Suppressor macrophage (primary cell): Measurements from ENCODE around the gene CTPS2.
A peak's percentile ranks its signal among the peaks of the same experiment; 100 is the strongest.
"Not testable (repeated sequence)": the region's sequence is repeated elsewhere in the genome, so short reads cannot be mapped to it uniquely, and the experiment has no call there.

Experiments used
- DNase-seq, 4 experiments: peaks; one replicate each; pipeline ENCODE4 v3.0.0-alpha.2; 2020 to 2022
- total RNA-seq, 17 experiments: gene quantifications; one replicate each; lab custom pipeline; 2026; ENCODE audit warnings: mixed read lengths in 6 of 17, inconsistent platforms in 3 of 17; lab: John Stamatoyannopoulos, UW

CTPS2 gene, protein sequence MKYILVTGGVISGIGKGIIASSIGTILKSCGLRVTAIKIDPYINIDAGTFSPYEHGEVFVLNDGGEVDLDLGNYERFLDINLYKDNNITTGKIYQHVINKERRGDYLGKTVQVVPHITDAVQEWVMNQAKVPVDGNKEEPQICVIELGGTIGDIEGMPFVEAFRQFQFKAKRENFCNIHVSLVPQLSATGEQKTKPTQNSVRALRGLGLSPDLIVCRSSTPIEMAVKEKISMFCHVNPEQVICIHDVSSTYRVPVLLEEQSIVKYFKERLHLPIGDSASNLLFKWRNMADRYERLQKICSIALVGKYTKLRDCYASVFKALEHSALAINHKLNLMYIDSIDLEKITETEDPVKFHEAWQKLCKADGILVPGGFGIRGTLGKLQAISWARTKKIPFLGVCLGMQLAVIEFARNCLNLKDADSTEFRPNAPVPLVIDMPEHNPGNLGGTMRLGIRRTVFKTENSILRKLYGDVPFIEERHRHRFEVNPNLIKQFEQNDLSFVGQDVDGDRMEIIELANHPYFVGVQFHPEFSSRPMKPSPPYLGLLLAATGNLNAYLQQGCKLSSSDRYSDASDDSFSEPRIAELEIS
- total RNA-seq, result 2.6 to 17.3 (median 10.7) reads per million in 17 experiments

DNA sequence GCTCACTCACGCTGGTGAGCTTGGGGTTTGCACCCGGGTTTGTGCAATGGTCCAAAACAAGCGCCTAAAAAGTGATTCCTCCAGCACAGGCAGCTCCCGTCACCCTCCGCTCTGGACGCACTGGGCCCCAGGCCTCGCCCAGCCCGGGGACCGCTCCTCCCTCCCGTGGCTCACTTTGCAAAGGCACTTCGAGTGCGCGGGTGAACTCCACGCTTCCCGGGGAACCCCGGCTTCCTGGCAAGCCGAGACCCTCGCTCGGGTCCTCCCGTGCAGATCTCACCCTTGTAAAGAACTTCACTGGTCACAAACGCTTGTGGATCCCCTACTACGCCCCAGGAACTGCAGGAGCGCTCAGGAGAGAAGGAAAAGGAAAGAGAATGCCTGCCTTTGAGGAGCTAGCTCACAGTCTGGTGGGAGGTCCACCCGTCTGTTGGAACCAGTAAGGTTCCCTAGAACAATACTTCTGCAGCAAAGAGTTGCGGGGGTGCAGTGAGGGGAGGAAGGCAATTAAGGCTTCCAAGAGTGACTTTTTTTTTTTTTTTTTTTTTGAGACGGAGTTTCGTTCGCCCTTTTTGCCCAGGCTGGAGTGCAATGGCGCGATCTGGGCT, at the start of gene CTPS2:
TSS of gene CTPS2 (minus strand) at position 122 of the 608 bp plus-strand sequence. CDS start 9,767 bp downstream, outside the sequence.
- DNase-seq, result peak; percentile 47 to 73 (median 64)

DNA sequence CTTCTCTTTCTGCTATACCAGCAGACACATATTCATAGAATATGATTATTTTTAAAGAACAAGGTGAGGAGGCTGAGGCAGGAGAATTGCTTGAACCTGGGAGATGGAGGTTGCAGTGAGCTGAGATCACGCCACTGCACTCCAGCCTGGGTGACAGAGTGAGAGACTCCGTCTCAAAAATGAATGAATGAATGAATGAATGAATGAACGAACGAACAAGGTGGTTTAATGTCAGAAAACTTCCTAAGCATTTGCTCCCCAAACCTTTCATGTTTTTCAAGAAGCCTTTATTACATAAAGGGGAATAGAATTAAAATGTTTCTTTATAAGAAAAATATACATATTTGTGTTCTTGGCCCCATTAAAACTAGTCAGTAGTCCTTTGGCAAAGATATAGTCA, 49.0 kb upstream of the CTPS2 start:
- not testable (repeated sequence) for DNase-seq

DNA sequence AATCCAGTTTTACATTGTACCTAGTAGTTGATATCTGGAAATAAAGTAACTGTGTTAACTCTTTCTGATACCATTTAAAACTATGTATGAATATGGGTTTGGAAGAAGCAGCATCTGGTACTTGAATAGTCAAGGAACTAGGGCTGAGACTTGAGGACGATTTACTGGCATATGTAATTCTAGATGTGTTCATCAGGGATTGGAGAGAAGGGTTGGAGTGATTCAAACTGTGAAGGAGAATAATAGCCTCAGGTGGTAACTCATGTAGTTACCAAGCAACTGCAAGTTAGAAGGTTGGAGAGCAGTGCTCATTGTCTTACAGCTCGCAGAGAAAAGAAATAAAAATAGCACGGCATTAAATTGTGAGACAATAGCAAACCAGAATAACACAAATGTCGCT, 44.3 kb upstream of the CTPS2 start:
- no peak for DNase-seq

DNA sequence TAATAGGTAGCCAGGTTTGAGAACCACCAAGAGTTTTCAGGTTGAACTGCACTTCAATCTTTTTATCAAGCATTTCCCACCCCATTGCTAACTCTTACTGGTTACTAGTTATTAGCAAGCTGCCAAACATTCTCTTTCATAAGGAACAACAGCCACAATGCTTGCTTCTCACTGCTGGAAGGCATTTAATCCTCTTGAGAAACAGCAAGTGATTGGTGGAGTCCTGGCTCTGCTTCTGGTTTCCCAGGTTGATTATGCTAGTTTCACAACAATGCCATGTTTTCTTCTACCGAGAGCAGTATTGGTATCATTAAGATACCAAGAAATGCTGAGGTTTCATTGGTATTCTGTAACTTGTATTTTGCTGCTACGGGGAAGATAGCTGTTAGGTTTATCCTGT, 41.5 kb upstream of the CTPS2 start:
- no peak for DNase-seq

DNA sequence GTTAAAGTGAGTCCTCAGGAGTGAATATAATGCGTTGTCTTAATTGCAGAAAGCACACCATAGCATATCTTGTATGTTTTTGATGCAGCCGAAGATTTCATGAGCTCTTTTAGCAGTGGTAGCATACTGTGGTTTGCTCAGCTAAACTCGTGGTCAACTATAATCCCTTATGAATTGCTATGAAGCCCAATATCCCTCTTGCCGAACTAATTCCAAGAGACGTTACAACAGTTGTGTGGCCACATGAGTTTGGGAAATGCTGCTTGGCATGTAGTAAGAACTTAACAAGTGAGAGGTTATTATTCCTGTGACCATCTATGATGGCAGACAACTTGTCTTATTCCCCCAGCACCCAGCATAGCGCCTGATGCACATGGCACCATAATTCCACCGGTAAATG, 37.7 kb upstream of the CTPS2 start:
- no peak for DNase-seq

DNA sequence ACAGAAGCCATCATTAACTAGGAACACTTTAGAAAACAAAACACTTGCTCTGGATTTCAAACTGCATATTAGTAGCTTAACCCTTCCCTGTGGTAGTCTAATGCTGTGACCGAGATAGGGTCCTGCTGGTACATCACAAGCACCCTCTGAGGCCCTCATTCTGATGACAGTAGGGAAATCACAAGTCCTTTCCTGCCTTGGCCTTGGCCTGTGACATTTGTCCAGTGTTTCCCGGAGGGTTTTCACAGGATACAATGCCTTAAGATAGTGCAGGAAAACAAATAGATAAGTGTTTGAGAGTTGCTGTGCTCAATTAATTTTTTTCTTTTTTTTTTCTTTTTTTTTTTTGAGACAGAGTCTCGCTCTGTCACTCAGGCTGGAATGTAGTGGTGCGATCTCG, 36.0 kb upstream of the CTPS2 start:
- no peak for DNase-seq

DNA sequence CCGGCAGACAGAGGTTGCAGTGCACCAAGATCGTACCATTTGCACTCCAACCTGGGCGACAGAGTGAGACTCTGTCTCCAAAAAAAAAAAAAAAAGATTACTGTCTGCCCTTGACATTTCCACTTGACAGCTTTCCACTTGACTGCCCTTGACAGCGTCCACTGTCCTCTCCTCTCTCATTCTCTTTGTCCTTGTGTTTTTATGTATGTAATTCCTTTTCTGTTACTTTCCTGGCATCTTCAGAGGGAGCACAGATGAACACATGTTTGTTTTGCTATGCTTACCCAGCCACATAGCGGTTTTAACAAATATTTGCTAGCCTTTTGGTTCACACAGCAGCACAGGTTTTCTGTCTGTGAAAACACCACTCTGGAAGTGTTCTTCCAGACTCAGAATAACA, 33.2 kb upstream of the CTPS2 start:
- no peak for DNase-seq

DNA sequence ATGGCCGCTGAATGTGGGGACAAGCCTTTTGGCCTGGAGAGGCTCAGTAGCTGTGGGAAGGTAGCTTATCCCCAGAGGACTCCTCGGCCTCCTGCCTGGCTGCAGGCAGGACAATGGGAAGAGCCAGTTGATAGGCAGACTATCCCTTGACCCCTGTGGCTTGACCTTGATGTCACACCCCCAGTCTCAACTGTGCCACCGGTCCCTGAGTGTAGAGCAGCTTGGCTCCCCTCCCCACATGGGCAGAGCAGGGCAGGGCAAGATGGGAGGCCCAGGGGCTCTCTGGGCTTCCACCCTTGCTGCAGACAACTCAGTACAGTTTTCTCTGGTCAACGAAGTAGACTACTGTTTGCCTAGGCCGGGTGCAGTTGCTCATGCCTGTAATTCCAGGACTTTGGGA, 32.6 kb upstream of the CTPS2 start:
- no peak for DNase-seq

DNA sequence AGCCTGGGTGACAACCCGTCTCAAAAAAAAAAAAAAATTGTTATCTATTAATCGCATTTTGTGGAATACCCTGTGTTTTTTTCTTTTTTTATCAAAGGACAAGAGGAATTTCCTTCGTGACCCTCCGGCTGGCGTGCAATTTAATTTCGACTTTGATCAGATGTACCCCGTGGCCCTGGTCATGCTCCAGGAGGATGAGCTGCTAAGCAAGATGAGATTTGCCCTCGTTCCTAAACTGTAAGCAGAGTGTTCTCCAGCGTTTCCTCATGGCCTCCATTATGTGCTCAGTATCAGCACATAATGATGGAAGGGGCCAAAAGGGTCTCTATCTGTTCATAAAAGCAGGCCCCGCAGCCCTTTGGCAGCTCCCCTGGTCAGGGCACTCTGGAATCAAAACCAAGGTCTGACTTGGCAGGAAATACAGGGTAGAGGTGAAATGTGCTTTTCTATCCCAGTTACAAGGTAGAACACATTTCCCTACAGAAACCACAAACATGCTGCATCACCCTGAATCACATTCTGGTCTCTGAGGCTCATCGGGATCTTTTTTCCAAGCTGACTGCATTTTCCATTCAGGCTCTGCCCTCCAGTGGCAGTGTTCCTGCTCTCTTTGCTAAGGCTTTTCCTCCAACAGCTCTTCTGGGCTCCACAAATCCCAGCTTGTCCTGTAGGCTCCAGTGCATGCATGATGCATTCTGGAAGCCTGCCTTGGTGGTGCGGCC, 31.3 kb upstream of the CTPS2 start:
- DNase-seq, result no peak

DNA sequence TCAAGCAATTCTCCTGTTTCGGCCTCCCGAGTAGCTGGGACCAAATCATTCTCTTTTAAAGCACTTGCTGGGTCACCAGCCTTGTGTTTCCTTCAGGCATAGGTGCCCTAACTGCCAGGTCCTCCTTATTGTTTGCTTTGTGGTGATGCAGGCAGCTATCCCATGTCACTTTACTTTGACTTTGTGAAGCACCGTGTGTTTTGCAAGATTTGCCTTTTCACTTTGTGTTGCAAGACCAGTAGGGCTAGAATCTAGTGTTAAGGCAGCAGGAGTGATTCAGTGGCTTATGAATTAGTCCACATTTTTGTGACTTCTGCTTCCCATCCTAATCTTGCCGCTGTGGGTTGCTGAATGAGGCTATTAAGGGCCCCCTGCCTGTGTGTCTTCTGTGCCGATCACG, 27.1 kb upstream of the CTPS2 start:
- peak in 2 of 4 experiments; percentile 9 to 23 for DNase-seq

DNA sequence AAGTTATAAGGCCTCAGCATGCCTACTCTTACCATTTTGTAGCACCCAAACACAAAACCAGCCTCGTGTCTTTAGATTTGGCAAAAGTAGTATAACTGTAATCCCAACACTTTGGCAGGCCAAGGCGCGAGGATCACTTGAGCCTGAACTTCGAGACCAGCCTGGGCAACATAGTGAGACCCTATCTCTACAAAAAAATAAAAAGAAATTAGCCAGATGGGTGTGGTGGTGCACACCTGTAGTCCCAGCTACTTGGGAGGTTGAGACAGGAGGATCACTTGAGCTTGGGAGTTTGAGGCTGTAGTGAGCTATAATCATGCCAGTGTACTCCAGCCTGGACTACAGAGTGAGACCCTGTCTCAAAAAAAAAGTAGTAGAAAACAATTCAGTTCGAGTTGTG, 24.6 kb upstream of the CTPS2 start:
- DNase-seq, result no peak

DNA sequence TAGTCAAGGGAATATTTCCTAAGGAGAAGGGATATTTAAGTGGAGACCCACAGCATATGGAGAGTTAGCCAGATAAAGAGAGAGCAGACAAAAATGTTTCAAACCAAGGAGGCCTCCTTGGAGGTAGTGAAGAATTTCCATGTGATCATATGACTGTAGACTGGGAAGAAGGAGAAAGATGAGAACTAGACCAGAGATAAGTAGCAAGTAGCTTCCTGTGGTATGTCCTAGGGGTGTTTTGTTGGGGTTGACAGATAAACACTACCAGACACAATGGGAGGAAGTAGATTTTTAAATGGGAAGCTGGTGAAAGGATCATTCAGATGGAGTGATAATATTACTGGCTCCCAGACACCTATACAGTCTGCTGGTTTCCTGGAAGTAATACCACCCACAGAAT, 20.5 kb upstream of the CTPS2 start:
- DNase-seq, result no peak

DNA sequence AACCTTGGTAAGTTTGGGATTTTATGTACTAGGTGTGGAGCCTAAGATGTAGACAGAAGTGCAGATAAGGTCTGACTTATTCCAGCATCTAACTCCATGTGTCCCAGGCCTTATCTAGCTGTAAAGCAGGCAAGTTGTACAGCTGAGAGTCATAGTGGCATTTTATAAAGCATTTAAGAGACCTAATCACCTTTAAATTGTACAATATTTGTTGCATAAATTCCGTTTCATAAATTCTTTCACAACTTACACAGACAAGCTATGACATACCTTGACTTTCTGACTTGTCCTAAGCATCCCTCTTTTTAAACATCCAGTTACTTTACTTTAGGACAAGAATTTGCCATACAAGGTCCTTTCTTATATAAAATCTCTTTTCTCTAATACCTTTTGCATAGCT, 18.0 kb upstream of the CTPS2 start:
- DNase-seq, result no peak

DNA sequence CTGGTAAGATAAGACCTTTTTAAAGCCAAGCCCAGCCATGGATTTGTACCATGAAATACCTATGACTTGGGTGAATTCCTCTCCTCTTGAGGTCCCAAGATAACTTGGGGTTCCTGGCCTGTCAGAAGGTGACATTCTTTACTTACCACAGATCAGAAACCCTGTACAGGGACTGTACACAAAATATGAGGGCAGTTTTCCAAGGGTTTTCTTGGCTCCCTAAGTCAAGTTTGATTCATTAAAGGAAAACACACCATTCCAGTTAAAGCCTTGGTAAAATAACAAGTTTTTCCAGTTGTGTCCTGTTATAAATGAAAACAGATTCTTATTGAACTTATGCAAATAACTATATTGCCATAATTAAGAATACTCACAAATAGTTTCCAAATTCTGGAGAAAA, 15.2 kb upstream of the CTPS2 start:
- DNase-seq, result no peak

DNA sequence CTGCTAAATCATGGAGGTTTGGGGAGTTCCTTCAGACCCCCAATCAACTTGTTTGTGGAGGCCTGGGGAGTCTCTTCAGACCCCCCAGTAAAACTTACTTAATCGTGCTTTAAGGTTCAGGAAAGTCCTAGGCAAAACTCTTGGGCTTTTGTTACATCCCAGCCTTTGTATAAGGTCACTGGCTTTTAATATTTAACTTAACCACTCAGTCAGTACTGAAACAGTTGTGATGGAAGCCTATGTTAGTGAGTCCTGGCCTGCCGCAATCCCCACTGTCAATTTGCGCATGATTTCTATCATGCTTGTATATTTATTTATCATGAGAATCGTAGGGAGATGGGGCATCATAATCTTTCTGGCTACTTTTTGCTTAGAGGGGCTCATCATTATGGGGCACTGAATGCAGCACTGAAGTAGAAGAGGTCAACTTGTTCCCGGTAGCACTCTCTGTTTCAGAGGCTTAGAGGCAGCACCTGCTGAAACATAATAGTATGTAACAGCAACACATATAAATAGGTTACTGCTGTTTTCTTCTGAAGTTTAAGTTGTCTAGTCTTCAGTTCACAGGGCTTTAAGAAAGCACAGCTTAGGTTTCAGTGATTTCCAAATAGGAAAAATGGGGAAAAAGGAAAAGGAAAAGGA, 14.0 kb upstream of the CTPS2 start:
- DNase-seq, result not testable (repeated sequence)

DNA sequence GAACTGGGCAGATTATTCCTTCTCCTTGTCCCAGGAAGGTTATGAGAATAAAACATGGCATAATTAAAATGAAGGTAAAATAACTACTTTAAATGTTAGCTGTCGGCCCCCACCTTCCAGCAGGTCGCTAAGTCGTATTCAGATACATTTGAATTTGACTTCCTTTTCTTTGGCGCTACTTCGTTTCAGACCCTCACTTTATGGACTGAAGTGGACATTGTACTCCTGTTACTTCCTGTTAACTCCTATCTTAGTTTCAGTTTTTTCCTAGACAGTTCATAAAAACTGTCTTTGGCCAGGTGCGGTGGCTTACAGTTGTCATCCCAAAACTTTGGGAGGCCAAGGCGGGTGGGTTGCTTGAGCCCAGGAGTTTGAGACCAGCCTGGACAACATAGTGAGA, 12.6 kb upstream of the CTPS2 start:
- no peak for DNase-seq

DNA sequence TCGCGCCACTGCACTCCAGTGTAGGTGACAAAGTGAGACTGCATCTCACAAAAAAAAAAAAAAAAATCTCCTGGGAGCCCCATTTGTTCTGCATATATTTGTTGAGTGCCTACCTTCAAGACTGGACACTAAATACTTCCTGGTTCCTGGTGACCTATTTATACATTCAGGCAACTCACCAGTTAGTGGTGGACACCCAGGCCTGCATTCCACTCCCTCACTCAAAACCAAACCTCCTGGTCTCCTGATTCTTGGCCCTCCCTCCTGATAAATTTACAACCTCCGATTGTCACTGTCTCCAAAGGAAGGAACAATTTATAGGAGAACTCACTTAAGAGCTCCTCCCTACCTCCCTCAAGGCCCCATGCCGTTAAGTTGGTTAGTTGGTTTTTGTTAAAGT, 10.0 kb upstream of the CTPS2 start:
- DNase-seq, result no peak

DNA sequence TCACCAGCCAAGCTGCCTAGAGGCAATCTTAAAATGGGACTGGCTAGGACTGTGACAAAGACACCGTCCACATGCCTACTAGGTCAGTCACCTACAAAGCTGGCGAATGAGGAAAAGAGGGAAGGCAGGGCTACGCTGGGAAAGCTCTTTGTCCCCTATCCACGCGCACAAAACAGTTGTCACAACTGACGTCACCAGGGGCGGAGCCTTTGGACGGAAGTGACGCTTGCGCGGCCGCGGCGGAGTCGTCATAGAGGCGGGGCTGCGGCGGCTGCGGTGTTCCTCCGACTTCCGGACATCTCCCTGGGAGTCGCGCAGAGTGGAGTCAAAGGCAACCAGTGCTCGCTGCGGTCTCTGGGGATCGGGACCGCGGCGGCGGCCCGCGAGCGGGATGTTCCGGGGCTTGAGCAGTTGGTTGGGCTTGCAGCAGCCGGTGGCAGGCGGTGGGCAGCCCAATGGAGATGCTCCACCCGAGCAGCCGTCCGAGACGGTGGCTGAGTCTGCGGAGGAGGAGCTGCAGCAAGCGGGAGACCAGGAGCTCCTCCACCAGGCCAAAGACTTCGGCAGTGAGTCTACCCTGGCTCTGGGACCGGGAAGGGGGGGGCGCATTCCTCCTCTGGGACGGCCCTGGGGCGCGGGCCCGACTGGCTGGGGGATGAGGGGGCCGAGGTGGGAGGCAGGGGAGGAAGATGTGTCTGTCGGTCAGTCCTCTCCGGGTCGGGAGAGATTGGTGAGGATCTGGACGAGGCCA, 7.0 kb upstream of the CTPS2 start, which contains the start of gene SYAP1:
TSS of gene SYAP1 (plus strand) at position 279 of the 751 bp plus-strand sequence. CDS start at position 392, 113 bp downstream.
- DNase-seq, result peak; percentile 96

DNA sequence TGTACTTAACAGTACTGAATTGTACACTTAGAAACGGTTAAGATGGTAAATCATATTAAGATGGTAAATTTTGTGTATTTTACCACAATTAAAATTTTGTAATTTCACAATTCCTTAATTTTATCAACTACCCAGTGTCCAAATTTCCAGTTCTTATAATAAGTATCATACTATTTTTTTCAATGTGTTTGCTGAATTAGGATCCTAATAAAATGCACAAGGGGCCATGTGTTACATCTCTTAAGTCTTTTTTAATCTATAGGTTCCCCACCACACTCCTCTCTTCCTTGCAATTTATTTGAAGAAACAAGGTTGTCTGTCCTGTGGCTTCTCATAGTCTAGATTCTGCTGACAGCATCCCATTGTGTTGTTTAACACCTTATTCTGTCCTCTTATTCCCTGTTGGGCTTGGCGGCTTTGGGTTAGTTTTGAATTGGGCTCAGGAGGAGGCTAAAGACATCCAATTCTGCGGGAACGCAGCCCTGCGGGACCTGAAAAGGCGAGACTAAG, 6.4 kb upstream of the CTPS2 start:
- DNase-seq, result no peak

DNA sequence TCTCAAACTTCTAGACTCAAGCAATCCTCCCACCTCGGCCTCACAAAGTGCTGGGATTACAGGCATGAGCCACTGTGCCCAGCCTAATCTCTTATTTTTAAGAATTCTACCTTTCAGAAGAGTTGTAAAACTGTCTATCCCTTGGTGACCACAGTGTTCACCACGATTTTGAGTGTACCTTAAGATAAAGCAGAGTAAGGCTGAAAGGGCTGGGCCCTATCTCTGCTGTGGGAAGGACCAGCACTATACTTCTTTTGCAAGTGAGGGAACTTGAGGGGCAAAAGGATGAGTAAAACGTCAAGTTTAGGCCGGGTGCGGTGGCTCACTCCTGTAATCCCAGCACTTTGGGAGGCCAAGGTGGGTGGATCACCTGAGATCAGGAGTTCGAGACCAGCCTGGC, 4.0 kb upstream of the CTPS2 start:
- not testable (repeated sequence) for DNase-seq

DNA sequence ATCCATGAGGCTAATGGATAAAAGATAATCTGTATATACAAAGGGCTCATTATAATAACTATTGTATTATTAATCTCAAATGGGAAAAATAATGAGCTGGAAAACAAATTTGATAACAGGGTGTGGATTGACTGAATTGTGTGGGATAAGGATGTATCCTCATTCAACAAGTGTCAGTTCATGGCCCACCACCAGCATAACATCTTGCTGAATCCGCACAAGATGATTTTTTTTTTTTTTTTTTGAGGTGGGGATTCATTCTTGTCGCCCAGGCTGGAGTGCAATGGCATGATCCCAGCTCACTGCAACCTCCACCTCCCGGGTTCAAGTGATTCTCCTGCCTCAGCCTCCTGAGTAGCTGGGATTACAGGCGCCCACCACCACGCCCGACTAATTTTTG, 3.2 kb upstream of the CTPS2 start:
- DNase-seq, result not testable (repeated sequence)

DNA sequence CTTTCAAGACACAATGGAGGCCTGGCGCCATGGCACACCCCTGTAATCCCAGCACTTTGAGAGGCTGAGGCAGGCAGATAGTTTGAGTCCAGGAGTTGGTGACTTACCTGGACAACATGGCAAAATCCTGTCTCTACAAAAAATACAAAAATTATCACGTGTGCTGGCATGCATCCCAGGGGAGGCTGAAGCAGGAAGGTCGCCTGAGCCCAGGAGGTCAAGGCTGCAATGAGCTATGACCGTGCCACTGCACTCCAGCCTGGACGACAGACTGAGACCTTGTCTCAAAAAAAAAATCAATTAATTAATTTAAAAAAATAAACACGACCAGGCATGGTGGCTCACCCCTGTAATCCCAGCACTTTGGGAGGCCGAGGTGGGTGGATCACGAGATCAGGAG, 2.0 kb upstream of the CTPS2 start:
- no peak for DNase-seq
